PC-9 (cell line): ENCODE measurements around the gene HNRNPAB. TPM values are rescaled to one million over a fixed set of nuclear protein-coding genes. Genes with fewer than 3 reads are reported as not detected.

Experiments used
- BruUV-seq: library from RNA; stranded (reverse); fragments of 400-500 nt; replicated peaks from 2 replicates; lab custom pipeline; 2021; lab: Mats Ljungman, UMichigan
- CTCF ChIA-PET: fragments of 300-600 bp; sonication (Branson Sonifier 250); formaldehyde crosslinking; loops from one replicate; lab custom pipeline; 2022; ENCODE audit warnings: antibody characterized with exemption; lab: Charles Lee
- POLR2A ChIA-PET: fragments of 300-600 bp; sonication (Branson Sonifier 250); formaldehyde crosslinking; loops from one replicate; lab custom pipeline; 2022; ENCODE audit warnings: antibody characterized with exemption; ENCODE audit not compliant: unreplicated experiment; lab: Charles Lee
- DNase-seq, 2 experiments: peaks; one replicate each; pipeline versions ENCODE4 v3.0.0 to v3.0.0-alpha.2; 2015 to 2022; ENCODE audit warnings: mixed read lengths in 1 of 2
- H2AFZ ChIP-seq: fragments of 200-600 bp; sonication (generic); 2 replicates; pipeline ENCODE4 v1.8.1; 2017; ENCODE audit warnings: antibody characterized with exemption
- H3F3A ChIP-seq: fragments of 200-600 bp; sonication (generic); 2 replicates; pipeline ENCODE4 v1.8.1; 2017; ENCODE audit warnings: antibody characterized with exemption, mild to moderate bottlenecking, low read depth; ENCODE audit not compliant: insufficient read depth
- H3K27ac ChIP-seq: fragments of 200-600 bp; sonication (generic); 2 replicates; pipeline ENCODE4 v1.6.1; 2016; ENCODE audit warnings: mixed run types
- H3K27me3 ChIP-seq: fragments of 200-600 bp; sonication (generic); 2 replicates; pipeline ENCODE4 v1.6.1; 2016; ENCODE audit warnings: low read depth, mixed run types; ENCODE audit not compliant: insufficient read depth
- H3K36me3 ChIP-seq: fragments of 200-600 bp; sonication (generic); 2 replicates; pipeline ENCODE4 v1.6.1; 2016; ENCODE audit warnings: low read depth, mixed run types
- H3K4me1 ChIP-seq: fragments of 200-600 bp; sonication (generic); replicated peaks from 2 replicates; pipeline ENCODE4 v1.6.1; 2016; ENCODE audit warnings: mixed run types; ENCODE audit not compliant: insufficient read depth
- H3K4me2 ChIP-seq: fragments of 200-600 bp; sonication (generic); 2 replicates; pipeline ENCODE4 v1.6.1; 2017; ENCODE audit warnings: mixed run types
- H3K4me3 ChIP-seq: fragments of 200-600 bp; sonication (generic); 2 replicates; pipeline ENCODE4 v1.6.1; 2016; ENCODE audit warnings: mixed run types
- H3K79me2 ChIP-seq: fragments of 200-600 bp; sonication (generic); 2 replicates; pipeline ENCODE4 v1.6.1; 2017; ENCODE audit warnings: low read depth, mixed run types
- H3K9me2 ChIP-seq: fragments of 200-600 bp; sonication (generic); 2 replicates; pipeline ENCODE4 v1.8.1; 2017; ENCODE audit warnings: mild to moderate bottlenecking; ENCODE audit not compliant: insufficient read depth
- H3K9me3 ChIP-seq: fragments of 200-600 bp; sonication (generic); 2 replicates; pipeline ENCODE4 v1.8.1; 2016; ENCODE audit warnings: low read depth; ENCODE audit not compliant: insufficient read depth
- H4K20me1 ChIP-seq: fragments of 200-600 bp; sonication (generic); 2 replicates; pipeline ENCODE4 v1.8.1; 2017; ENCODE audit not compliant: insufficient read depth
- EZH2 ChIP-seq: fragments of 200-600 bp; sonication (generic); IDR thresholded peaks from 2 replicates; pipeline ENCODE4 v1.8.0; 2017; ENCODE audit warnings: antibody characterized with exemption, low read depth
- intact Hi-C: fragments of 100-400 bp; cut with micrococcal nuclease; formaldehyde crosslinking; loops from one replicate; pipeline ENCODE4 v1.10.0; 2022; ENCODE audit not compliant: unreplicated experiment
- total RNA-seq: library from RNA; stranded (reverse); gene quantifications from 2 replicates; pipeline ENCODE4 v1.2.3, GENCODE V29; 2021
- TF ChIP-seq, protein P1 (sequence below): fragments of 200-600 bp; sonication (generic); conservative IDR thresholded peaks from 2 replicates; pipeline ENCODE4 v1.6.1; 2017; ENCODE audit warnings: mixed run types, antibody characterized with exemption, mild to moderate bottlenecking, moderate library complexity

Gene HNRNPAB
- total RNA-seq, 1 experiment from 2014 or later = 193 TPM

DNA sequence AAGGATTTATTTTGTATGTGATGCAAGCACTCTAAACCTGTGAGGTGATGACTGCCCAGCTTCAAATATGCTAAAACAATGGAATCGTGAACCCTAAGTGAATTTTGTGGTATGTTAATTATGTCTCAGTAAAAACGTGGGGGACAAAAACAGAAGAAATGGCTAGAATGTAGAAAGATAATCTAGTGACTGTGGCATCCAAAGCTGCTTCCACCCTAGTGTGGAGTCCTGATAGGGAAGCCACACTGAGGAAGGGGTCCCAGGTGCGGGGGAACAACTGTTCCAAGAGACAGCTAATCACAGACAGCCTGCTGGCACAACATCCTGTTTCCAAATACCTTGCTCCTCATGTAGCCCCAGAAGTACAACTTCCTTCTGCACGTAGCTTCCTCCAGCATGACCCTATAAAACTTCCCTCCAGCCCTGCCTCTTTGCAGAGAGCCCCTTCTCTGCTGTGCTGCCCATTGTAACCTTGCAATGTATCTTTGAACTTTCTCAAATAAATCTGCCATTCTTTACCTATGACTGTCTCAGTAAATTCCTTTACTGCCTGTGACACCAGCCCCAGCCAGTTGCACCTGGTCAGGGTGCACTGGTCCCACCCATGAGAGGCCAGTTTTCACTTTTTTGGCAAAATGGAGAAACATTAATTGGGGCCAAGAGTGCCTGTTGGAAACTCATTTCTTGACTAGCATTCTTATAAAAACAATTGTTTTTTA, 22.0 kb upstream of the HNRNPAB start:
- DNase-seq = peak in 1 of 2 experiments; percentile 84
- Histone ChIP-seq H3K9me2 (no peaks in the 10 kb centered on the region), H3K27me3 (no peaks in the 10 kb centered on the region), H3K79me2 (no peaks in the 10 kb centered on the region), H3K4me2 (peak overlapping the region; percentile 25), H3K27ac (0 out of 2 replicates have a peak overlapping the region, but pooled peaks have one; percentile 1), H3F3A (peaks cover 17% of the 10 kb centered on the region; the same call in 1 of the 2 replicates), H3K36me3 (no peaks in the 10 kb centered on the region), H3K4me3 (no peak overlapping the region), H3K9me3 (no peaks in the 10 kb centered on the region), H2AFZ (no peak overlapping the region), H3K4me1 (peaks cover 26% of the 10 kb centered on the region), H4K20me1 (no peaks in the 10 kb centered on the region)
- intact Hi-C loops = no loop called here
- BruUV-seq = no TSS peak
- ChIA-PET CTCF (no interaction called here), POLR2A (no interaction called here)
- no peak for TF ChIP-seq EZH2
- TF ChIP-seq, protein P1, sequence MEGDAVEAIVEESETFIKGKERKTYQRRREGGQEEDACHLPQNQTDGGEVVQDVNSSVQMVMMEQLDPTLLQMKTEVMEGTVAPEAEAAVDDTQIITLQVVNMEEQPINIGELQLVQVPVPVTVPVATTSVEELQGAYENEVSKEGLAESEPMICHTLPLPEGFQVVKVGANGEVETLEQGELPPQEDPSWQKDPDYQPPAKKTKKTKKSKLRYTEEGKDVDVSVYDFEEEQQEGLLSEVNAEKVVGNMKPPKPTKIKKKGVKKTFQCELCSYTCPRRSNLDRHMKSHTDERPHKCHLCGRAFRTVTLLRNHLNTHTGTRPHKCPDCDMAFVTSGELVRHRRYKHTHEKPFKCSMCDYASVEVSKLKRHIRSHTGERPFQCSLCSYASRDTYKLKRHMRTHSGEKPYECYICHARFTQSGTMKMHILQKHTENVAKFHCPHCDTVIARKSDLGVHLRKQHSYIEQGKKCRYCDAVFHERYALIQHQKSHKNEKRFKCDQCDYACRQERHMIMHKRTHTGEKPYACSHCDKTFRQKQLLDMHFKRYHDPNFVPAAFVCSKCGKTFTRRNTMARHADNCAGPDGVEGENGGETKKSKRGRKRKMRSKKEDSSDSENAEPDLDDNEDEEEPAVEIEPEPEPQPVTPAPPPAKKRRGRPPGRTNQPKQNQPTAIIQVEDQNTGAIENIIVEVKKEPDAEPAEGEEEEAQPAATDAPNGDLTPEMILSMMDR = no peak

DNA sequence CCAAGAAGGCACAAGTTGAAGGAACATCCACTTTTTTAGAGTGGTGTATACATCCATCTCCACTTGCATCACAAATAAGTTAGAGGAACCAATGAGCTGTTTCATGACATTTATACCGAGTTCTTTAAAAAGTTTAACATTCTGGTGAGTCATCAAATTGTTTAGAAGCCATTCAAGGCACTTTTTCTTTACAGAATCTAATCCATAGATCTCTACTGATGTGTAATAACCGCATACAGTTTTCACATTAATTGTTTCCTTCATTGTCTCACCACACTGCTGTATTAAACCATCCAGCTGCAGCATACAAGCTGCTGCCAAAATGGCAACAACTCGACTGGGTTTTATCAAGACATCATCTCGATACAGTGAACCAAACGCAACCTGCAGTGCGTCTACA, 17.9 kb upstream of the HNRNPAB start:
- CTCF ChIA-PET = no interaction called here
- BruUV-seq = no TSS peak

DNA sequence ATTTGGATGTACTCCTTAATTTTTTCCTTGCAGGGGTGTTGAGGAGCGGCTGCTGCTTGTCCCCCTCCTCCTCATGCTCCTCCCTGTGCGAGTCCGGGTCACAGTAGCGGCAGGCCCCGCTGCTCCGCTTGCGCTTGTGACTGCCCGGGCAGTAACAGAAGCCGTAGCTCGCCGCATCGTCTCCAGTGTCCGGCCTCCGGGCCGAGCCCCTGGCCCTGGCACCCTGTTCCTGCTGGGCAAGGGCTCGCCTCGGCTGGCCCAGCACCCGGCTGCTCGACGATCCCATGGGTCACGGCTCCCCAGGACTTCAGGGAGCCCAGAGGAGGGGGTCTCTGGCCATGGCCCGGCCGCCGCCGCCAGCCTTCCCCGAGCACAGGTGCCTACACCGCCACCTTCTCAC, 17.3 kb upstream of the HNRNPAB start, which contains the start of gene GMCL2:
Gene GMCL2 (minus strand): TSS at position 358 of the 400 bp plus-strand sequence. CDS start 72 bp downstream, at position 286.
- no peak for DNase-seq
- Histone ChIP-seq H3F3A (peaks cover 14% of the 10 kb centered on the region; the same call in 1 of the 2 replicates), H3K79me2 (no peaks in the 10 kb centered on the region), H3K4me1 (peaks cover 25% of the 10 kb centered on the region), H3K4me3 (no peak within 1 kb of the TSS), H3K4me2 (peak within 1 kb of the TSS; percentile 48; the same call in 1 of the 2 replicates), H2AFZ (peak within 1 kb of the TSS; percentile 40), H4K20me1 (no peaks in the 10 kb centered on the region), H3K27me3 (no peaks in the 10 kb centered on the region), H3K27ac (no peak within 1 kb of the TSS), H3K9me2 (no peaks in the 10 kb centered on the region), H3K36me3 (no peaks in the 10 kb centered on the region), H3K9me3 (no peaks in the 10 kb centered on the region)
- ChIA-PET POLR2A (no interaction called here), CTCF (no interaction called here)
- no TSS peak for BruUV-seq
- TF ChIP-seq, protein P1 = no peak
- TF ChIP-seq EZH2 = no peak
- intact Hi-C loops = no loop called here

More for the DNA sequence above, 17.9 kb upstream of the HNRNPAB start:
- Histone ChIP-seq H3K9me2 (no peaks in the 10 kb centered on the region), H3F3A (peaks cover 12% of the 10 kb centered on the region; the same call in 1 of the 2 replicates), H3K4me2 (peak overlapping the region; percentile 48; the same call in 1 of the 2 replicates), H3K4me3 (no peak overlapping the region), H4K20me1 (no peaks in the 10 kb centered on the region), H3K27me3 (no peaks in the 10 kb centered on the region), H3K27ac (no peak overlapping the region), H3K4me1 (peaks cover 26% of the 10 kb centered on the region), H3K36me3 (no peaks in the 10 kb centered on the region), H3K9me3 (no peaks in the 10 kb centered on the region), H2AFZ (peak overlapping the region; percentile 40), H3K79me2 (no peaks in the 10 kb centered on the region)
- peak in 1 of 2 experiments; percentile 82 for DNase-seq
- TF ChIP-seq, protein P1 = no peak
- TF ChIP-seq EZH2 = no peak
- POLR2A ChIA-PET = no interaction called here
- intact Hi-C loops = no loop called here
